Suppressor macrophage treated with lipopolysaccharide for 1 hour (primary cell): ENCODE measurements around the gene RNASET2.

Experiments
- DNase-seq, 3 donors: peaks; one replicate each; pipeline ENCODE4 v3.0.0-alpha.2; 2020 to 2022

RNASET2 gene

DNA sequence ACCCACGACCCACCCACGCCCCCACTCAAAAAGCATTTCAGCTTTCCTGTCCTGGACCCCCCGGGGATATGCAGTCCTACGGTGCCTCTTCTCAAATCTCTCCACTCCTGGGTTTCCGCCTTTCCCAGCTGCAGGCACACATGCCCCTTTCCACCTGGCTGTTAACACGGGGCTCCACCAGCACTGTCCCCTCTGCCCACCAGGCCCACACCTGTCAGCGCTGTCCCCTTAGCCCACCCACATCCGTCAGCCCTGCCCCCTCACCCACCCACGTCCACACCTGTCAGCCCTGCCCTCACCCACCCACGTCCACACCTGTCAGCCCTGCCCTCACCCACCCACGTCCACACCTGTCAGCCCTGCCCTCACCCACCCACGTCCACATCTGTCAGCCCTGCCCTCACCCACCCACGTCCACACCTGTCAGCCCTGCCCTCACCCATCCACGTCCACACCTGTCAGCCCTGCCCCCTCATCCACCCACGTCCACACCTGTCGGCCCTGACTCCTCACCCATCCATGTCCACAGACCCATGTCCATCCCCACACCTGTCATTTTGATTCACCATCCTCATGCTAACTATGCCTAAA, 11.6 kb downstream of the RNASET2 start:
- no peak for DNase-seq

DNA sequence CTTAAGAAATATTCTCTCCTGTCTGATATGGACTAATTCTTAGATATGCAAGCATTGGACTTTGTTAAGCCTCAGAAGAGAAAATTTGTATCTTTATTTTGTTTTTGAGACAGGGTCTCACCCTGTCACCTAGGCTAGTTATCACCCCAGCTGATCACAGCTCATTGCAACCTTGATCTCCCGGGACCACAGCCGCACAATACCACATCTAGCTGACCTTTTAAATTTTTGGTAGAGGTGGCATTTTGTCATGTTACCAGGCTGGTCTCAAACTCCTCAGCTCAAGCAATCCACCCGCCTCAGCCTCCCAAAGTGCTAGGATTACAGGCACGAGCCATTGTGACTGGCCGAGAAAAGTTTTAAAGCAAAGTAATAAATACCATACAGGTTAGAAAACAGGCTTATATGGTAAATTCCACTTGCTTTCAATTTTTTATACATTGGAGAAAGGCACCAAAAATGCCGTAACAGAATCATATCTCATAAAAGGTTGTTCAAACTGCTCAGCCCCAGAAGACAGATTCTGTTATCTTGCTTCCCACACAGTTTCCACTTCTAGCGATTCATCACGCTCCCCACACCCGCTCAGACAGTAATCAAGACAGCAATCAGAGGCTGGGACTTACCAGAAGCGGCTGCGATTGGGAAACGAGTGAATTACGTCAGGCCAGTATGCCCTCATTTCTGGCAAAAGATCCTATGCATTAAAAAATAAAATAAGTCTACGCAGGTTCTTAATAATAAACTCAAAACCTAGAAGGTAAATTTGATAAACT, 13.8 kb downstream of the RNASET2 start:
- peak; percentile 91 to 93 (median 92) for DNase-seq

DNA sequence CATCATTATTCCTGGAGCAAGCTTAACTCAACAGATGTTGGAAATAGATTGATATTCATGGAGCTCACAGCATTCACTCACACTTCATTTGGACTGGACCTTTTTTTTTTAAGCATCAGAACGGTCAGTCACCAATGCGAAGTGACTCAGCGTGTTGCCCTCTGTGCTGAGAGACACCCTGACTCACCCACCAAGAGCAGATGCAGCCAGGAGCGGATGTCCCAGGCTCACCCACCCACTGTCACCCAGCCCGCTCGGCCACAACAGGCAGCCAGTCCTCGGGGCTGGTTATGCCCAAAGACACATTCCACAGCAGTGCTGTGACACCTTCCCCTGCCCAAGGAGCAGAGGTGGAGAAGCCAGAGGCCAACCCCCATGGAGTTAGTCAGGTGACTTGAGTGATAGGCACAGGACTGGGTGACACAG, 15.7 kb downstream of the RNASET2 start:
- peak; percentile 63 to 73 (median 66) for DNase-seq

DNA sequence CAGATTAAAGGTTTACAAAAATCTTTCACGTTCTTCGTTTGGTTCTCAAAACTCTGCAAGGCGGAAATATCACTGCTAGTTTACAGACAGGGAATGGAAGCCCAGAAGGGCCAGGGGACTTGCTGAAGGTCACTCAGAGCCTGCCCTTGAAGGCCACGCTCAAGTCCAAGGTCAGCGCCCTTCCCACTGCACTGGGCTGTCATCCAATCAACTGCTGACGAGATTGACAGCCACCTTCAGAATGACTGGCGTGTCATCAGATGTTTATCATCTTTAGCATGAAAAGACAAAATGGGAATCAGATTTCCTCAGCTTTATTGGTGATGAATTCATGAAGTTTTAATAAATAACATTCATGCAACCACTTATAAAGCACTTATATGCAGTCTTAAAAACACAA, 16.5 kb downstream of the RNASET2 start:
- DNase-seq = no peak

GRCh38 chr6:166939345-166939744, 17.0 kb downstream of the RNASET2 start:
- peak in 2 of 3 donors; percentile 25 to 30 for DNase-seq

DNA sequence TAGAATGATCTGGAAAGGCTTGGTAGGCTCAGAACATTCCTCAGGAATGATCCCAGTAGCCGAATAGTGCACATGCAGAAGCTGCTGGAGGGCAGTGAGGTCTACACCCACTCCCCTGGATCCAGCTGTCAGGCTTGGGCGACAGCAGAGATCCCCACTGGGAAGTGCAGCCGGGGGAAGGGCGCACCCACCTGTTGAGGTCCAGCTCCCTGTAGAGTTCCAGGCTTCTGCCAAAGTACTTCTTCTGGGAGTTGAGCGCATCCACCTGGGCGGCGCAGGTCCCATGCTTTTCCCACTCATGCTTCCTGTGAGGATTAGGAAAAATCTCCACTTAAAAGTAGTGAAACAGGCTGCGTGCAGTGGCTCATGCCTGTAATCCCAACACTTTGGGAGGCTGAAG, 17.6 kb downstream of the RNASET2 start:
- no peak for DNase-seq

DNA sequence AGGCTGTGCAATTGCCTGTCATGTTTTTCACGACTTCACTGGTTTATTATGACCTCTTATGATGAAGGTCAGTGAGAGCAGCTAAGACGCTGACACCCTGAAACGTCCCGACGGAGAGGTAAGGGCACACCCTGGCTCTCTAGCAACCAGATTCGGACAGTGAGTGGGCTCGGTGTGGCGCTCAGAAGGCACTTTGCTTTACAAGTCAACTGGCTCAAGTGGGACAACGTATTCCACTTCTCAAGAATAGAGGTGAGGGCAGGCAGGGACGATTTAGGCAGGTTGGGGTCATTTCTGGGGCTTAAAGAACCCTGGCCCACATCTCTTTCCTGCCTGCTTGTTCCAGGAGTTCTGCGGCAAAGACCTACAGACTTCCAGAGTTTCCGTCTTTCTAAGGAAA, 18.2 kb downstream of the RNASET2 start:
- DNase-seq = no peak

DNA sequence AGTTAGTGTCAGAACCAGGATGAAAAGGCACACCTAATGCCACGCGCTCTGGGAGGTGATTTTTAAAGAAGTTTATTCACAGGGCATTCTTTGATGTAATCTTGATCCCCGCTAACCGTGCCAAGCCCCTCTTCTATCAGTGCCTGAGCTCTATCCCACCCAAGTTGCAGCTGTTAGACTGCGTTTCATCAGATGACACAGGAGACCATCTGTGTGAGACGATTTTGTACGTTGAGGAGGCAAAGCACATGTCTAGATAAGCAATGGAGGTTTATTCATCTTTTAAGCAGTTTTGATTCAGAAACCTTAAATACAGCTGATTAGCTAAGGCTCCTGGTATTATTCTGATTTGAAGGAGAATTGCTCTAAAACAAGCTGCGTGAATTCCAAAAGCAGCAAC, 18.6 kb downstream of the RNASET2 start:
- DNase-seq = no peak

DNA sequence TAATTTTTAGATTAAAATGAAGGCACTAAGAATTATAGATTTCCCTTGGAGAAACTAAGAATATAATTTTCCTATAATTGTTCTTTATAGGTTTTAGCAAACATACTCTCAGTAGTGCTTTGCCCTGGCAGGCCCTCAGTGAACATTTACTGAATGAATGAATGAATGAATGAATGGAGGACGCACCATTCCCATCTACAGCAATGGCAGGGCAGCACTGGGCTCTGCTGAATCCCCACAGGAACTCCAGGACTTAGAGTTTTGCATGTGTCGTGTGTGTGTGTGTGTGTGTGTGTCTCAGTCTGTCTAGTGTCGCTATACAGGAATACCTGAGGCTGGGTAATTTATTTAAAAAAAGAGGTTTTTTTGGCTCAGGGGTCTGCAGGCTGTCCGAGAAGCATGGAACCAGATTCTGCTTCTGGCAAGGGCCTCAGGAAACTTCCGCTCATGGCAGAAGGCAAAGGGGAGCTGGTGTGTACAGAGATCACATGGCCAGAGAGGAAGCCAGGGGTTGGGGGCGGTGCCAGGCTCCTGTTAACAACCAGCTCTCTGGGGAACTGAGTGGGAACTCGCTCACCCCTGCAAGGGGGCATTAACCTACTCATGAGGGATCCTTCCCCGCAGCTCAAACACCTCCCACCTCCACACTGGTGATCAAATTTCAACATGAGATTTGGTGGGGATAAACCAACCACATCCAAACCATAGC, 20.1 kb downstream of the RNASET2 start:
- DNase-seq = peak in 2 of 3 donors; percentile 24 to 36

DNA sequence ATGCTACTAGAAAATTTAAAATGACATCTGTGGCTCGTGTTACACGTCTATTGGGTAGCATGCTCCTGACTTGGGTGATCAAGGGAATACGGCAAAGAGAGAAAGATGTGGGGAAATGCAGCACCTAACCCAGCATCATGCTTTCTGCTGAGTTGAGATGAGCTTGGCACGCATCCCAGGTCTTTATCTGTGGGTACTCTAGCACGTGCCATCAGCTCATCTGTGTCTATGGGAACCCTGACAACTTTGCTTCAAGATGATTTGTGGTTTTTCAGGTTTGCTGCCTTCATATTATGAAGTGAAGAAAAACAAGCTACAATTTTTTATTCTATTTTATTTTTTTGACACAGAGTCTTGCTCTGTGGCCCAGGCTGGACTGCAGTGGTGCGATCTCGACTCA, 21.0 kb downstream of the RNASET2 start:
- no peak for DNase-seq

GRCh38 chr6:166934174-166934573, 22.2 kb downstream of the RNASET2 start:
- no peak for DNase-seq

DNA sequence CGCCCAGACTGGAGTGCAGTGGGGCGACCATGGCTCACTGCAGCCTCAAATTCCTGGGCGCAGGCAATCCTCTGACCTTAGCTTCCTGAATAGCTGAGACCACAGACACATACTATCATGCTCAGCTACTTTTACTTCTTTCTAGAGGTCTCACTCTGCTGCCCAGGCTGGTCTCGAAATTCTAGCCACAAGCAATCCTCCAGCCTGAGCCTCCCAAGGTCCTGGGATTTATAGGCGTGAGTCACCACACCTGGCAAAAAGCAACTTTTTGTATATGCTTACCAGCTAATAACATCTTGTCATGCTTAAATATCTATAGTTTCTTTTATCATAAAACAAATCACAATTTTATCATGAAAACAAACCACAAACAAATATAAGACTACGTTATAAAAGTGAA, 23.0 kb downstream of the RNASET2 start:
- DNase-seq = no peak

DNA sequence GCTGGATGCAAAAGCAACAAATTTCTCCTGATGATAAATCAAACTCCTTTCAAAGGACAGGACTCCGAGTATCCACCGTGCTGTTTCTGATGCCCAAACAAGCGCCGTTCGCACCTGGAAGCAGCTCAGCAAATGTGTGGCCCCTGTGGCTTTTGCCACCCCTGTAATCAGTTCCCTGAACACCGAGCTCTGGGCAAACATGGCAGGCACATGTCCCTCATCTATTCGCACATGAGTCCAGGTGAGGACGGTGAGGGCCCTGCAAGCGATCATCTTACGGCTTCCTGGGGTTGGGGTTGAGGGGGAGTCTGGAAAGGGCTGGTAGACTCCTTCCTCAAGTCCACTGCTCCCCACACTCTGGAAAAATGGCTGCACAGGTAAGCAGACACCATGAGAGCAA, 23.7 kb downstream of the RNASET2 start:
- DNase-seq = no peak

- no peak for DNase-seq
Measured at GRCh38 chr6:166932116-166932515, 24.2 kb downstream of the RNASET2 start.

- DNase-seq = no peak
Measured at GRCh38 chr6:166931426-166931970, 24.9 kb downstream of the RNASET2 start.

- DNase-seq = no peak
Measured at GRCh38 chr6:166930354-166930891, 25.9 kb downstream of the RNASET2 start.

DNA sequence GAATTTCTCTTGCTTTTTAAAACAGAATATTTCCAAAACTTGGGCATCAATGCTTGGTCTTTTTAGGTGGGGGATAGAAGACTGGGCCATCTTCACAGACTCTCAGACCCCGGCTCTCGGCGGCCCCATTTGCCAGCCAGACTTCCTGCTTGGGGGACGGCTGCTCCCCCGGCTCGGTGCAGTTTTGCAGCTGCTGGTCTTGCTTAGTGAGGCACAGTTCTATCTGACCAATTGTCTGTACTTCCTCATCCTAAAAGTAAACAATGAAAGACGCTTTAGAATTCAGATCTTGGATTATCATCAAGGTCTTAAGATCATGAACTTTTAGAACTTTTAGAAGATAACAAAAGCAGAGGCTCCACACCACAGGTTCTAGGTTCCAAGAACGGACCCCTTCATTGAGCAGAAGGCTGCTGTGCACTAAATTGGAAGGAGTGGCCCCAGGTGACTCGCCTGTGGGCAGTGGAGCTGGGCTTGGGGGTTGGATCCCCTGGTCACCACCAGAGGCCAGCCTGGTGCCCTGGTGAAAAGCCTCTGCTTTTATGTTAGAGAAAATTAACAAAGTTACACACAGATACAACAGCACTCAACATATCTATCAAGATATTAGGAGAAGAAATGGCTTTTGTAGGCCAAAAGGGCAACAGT, 26.7 kb downstream of the RNASET2 start:
- DNase-seq = peak in 1 of 3 donors; percentile 30

DNA sequence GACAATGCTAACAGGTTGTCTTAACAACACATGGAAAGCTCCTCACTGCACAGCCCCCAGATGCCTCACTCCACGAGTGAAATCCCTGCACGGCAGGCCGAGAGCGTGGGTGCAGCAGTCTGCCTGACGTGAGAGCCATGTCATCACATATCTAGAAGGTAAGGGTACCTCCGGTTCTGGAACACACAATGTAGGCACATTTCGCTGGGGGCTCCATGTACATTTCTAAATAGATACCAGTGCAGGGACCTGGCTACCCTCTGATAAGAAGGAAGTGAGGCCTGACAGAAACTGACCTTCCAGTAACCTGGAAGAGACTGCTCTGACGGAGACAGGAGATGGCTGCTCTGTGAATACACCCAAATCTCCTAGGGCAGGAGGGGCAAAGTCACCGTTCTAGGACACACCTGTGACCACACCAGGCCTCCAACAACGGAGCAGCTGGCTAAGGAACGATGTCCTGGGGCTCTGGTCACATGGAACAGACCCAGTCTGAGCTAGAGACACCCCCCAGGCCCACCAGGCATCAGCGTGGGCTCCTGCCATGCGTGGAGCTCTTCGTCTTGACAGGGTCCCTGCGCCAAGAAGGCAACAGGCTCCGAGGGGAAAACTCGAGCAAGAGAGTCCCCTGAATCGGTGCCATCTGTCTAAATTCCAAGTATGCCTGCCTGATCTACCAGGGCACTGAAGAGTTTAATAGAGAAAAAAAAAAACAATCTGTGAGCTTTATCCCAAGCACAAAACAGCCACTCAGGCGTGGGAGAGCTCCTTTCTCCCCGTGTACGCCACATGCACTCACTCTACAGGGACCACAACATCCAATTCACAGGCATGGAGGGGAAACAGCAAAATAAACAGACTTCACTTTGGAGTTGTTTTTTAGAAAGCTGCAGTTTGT, 27.5 kb downstream of the RNASET2 start:
- DNase-seq = no peak

DNA sequence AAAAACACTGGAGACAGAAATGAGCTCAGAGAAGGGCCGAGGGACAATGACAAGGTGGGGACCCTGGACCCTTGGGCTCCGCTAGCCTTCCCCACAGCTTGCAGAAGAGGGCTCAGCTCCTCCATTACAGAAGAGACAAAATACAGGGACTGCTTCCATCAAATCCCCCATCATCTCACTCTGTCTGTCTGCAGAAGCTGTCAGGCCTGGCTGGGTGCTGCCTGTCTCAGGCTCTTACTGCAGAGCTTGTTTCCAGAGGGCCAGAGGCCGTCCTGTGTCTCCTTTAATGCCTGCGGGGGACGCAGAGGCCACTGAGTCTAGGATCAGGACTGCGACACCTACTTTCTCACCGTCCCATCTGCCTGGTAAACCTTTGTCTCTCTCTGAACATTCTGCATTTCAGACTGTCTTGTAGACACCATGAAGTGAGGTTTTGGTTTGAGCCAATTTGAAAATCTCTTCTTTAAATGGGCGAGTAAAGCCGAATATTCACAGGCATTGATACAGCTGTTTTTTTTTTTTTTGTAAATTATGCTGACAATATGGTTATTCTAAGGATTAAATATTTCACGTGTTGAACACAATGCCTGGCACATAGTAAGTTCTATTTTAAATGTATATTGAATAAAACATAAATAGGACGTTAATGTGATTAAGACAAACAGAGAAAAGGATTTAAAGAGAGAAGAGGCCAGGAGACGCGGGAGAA, 28.3 kb downstream of the RNASET2 start:
- DNase-seq = no peak

GRCh38 chr6:166927240-166927934, 29.0 kb downstream of the RNASET2 start:
- DNase-seq = no peak
